ENCODE results near the gene SIRPD.
"Not testable (repeated sequence)": the region's sequence is repeated elsewhere in the genome, so short reads cannot be mapped to it uniquely, and the experiment has no call there.

The SIRPD gene

DNA sequence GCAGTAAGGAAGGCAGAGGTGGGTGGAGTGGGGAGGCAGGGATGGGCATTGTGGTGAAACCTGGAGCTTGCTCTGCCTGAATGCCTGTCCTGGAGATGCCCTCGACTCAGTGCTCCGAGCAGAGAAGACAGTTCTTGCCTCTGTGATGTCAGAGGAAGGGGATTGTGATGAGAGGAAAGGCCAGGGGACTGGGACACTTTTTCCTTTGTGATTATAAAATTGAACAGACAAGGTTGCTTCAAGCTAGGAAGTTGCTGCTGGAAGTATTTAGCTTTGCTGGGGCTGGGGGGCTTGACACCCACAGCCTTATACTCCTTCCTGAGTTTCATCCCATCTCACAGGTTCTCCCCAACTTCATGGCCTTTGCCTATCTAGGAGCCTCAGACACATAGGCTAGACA lies at the start of gene SIRPD:
Gene SIRPD (minus strand): TSS at position 101 of the 400 bp plus-strand sequence. CDS start 52 bp downstream, at position 49.
- DNase-seq: no peak

DNA sequence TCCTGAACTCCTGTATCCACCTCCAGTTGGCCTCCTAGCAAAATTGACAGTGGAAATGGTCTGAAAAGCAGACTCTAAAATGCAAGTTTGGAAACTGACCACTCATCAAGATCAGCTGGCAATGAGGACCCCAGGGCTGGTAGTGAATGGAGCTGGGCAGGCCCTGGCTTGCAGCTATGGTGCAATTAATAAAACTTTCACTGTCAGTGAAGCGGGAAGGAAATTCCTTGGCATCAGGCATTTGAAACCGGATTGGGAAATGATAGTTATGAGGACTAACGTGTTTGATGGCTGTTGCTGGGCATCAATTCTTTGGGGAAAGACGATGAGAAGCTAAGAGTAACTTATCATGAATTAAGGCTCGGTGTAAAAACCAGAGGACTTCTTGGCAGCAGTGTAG lies 43.2 kb upstream of the SIRPD start:
- no peak for DNase-seq

DNA sequence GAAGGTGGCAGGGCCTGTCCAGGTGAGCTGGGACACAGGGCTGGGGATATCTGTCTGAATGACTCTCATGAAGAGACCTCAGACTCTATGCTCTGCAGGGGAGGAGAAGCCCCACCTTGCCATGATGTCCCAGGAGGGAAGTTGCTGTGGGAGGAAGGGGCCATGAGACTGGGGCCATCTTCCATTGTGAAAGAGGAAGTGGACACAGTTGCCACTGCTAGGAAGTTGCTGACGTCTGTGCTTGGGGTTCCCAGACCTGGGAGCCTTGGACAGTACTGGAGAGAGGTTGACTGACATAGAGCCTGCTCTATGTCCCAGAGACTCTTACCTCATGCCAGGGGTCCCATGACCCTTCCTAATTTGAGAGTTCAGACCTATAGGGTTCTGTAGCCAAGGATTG lies 37.8 kb upstream of the SIRPD start:
- no peak for DNase-seq

DNA sequence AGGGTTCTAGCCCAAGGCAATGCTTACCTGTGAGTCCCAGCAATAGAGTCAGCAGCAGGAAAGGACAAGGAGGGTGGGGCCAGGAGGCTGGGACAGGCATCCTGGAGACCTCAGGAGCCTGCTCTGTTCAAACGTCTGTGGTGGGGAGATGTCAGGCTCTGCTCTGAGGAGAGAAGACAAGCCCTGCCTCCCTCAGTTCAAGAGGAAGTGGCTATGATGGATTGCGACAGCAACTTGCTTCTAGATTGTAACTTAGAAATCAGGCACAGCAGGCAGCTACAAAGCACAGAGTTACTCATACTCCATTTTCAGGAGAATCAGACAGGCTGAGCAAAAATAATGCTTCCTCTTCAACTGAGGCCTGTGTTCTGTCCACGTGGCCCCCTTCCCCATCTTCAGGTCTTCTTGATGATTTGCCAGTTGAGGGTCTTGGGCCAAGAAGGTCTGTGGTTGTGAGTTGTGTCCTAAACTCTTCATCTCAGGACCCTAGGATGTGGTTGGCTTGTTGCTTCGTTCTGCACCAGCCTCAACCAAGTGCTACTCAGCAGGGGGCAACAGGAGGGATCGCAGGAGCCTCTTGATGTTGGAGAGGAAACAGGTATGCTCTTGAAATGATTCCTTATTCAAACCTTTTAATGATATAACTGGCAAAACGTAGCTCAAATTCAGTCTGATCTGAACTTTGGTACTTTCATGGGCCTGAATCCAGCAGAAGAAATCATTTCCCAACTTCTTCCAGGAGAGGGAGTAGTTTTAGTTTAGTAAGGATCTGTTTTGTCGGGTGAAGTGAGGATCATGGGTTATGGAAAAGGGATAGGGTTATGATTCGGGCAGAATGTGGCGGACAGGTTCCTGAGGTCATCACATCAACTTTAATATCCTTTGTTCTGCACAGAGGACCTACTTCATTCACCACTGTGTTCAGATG lies 31.3 kb upstream of the SIRPD start:
- DNase-seq: no peak

DNA sequence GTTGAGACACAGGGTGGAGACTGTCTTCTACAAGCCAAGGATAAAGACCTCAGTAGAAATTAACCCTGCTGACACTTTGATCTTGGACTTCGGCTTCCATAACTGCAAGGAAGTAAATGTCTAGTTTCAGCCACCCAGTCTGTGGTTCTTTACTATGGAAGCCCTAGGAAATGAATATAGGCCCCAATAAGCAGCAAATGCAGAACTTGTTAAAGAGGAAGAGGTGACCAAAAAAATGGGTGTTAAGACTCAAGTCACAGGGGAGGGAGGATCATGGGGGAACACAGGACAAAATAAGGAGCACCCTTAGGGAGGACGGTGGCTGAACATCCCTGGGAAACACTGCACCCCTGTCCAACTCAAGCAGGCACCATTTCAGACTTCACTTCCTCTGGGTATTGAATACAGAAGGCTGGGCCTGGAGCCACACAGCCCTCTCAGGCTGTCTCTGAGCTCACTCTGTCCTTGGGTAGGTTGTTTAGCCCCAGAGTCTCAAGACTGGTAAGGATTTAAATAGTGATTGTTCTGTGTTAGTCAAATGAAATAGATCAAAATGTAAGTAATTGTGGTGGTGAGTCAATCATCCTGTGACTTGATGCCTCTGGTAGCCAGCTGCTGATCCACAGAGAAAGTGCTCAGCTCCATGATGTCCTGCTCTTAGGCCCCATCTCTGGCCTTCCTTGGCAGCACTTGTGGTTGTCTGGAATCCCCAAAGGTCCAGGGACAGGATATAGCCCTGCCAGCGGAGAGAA lies 30.5 kb upstream of the SIRPD start:
- no peak for DNase-seq

DNA sequence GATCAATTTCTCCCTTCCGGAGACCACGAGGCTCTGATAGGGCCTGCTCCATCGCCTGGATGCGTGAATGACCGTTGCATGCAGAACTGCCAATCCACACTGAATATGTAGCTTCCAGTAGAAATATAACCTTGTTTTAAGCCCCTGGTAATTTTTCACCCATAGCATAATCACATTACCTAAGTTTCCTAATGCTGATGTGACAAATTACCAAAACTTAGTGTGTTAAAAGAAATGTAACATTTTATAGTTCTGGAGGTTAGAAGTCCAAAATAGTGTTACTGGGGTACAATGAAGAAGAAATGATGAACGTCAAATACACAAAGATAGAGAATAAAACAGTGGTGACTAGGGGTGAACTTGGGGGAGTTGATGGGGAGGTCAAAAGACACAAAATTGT lies 22.0 kb upstream of the SIRPD start:
- no peak for DNase-seq

DNA sequence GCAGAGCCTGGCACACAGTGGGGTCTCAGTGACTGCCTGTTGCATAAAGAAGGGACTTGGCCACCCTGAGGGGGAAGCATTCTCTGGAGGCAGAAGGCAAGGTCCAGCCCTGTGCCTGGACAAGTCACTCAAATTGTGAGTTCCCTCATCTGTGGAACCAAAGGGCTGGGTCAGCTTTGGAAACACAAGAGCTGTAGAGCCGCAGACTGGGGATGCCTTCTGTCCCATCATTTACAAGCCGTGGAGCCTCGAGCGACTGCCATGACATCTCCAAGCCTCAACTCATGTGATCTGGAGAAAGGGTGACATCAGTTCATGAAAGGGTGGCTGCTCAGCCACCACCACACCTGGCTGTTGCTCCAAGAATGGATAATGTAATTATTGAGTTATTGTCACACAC lies 20.4 kb upstream of the SIRPD start:
- no peak for DNase-seq

DNA sequence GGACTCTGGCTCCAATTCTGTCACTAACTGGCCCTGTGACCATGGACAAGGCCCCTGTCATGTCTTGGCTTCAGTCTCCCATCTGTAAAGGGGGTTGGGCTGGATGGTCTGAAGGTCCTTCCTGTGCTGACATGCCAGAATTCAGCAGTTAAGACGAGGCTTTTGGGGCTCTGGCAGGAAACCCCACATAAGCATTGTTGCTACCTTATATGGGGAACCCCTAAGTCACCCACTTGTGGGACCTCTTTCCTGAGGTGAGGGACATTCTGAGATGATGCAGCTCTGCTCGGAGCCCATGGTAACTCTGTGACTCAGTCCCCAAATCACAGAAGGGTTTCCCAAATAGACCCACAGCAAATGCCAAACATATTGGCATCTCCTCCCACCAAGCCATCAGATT lies 19.8 kb upstream of the SIRPD start:
- DNase-seq: not testable (repeated sequence)

DNA sequence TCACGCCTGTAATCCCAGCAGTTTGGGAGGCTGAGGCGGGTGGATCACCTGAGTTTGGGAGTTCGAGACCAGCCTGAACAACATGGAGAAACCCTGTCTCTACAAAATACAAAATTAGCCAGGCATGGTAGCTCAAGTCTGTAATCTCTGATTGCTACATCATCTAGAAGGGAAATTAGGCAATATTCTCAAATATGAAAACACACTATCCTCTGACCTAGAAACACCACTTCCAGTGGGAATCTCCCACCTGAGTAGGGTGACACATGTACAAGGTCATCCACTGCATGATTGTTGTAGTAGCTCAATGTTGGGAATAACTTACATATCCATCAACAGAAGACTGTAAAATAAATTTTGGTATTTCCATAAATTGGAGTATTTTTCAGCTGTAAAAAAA lies 19.1 kb upstream of the SIRPD start:
- DNase-seq: no peak

DNA sequence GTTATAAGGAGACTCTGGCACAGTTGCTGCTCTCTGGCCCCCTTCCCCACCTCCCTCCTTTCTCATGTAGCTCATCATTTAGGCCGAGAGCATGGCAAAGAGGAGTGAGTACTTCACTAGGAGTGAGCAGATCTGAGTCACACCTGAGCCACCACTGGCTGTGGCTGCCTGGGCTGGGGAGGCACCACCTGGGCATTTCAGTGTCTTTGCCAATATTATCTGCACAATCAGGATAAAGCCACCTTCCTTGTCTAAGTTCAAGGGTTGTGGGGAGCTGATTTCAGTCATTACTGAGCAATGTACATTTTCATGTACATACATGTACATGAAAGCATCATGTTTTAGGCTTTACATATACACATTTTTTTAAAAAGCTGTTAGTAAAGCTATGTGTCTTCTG lies 18.5 kb upstream of the SIRPD start:
- DNase-seq: not testable (repeated sequence)

DNA sequence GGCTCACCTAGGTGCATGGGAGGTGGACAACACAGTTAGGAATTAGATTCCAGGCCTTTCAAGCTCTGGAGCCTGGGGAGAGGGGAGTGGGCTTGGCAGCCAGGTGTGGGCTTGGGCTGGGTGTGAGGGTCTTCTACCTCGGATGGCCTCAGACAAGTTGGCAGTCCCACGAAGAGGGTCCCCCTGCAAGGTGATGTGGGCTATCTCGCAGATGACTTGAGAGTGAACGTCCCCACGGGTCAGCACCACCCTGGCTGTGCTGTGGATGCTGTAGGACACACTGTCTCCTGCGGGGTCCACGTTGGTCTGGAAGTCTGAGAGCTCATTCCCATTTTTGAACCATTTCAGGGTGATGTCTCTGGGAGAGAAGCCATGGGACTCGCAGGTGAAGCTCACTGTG lies 14.1 kb upstream of the SIRPD start:
- not testable (repeated sequence) for DNase-seq

DNA sequence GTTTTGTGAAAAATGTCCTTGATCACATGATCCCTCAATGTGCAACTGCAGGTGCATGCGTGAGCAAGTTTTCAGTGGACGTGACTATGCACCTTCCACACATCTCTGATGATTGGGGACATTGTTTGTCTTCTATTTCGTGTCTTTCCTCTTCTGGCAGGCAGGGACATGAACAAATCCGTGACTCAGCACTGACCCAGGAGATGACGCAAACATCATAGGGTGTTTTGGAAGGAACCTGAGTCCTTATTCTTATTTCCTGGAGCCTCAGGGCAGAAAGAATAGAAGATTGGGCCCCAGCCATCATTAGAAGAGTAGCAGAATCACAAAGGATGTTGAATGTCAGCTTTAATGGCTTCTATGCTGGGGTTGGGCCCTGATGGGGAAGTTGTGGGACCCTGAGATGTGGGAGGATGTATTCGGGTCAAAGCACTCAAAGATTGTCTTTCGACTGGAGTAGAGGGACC lies 11.9 kb upstream of the SIRPD start:
- DNase-seq: no peak

DNA sequence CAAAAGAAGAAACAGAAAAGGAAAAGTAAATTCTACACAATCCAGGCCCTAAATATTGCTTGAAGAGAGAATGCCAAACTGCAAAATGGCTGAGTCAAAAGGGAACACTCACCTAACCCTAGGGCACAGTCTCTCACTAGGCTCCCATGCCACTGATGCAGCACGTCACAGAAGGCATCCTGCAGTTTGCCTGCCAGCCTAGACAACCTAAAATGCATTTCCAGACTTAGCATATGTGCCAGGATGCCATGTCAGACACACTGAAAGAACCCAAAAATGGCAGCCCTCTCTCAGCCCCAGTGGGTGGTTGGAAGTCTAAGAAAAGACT lies 10.6 kb upstream of the SIRPD start:
- no peak for DNase-seq

DNA sequence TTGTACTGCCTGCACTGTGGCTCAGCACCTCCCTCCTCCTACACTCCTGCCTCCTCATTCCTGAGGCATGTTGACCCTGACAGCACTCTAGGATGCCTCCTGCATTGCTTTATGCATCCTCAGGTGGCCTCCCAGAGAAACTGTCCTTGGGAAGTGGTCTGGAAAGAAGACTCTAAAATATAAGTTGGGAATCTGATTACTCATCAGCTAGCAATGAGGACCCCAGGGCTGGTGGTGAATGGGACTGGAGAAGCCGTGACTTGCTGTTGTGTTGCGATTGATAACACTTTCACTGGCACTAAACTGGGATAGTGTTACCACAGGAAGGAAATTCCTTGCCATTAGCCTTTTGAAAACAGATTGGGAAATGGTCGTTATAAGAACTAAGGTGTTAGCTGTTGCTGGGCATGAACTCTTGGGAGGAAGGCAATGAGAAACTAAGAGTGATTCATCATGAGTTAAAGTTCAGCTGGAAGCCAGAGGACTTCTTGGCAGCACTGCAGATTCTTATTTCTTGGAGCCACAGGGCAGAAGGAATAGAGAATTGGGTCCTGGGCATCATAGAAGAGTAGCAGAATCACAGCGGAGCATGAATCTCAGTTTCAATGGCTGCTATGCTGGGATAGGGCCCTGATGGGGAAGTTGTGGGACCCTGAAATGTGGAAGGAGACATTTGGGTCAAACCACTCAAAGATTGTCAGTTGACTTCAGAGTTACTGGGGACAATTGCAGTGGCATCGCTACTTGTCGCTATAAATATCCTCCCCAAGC lies 10.1 kb upstream of the SIRPD start:
- no peak for DNase-seq

DNA sequence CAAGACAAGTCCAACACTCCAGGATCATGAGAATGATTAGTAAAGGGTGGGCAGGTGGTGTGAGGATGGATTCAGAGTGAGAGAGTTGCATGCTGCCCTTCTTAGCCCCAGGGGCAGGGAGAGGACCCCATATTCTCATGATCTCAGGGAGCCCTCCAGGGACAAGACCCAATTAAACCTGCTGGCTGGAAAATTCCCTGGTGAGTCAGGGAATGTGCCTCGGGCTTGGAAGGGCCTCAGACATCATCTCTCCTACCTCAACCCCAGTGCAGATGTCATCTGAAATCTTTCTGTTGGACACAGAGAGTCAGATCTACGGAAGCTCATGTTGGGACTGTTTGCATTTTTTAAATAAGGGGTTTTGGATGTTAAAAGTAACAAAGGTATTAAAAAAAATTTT lies 9.2 kb upstream of the SIRPD start:
- DNase-seq: no peak

DNA sequence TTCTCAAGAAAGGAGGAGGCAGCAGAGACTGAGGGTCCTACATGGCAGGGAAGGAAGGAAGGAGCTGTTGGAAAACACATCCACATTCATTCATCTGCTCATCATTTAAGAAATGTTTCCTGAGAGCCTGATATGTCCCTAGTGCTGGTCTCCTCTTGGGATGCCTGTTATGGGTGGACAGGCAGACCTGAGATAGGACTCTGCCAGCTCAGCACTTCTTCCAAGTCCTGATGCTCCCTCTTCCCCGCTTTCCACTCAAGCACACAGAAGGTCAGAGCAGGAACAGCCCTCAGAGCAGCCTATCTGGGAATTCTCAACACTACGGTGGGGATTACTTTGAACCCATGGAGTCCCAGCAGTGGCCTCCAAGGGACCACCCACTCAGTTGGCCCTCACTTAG lies 8.0 kb upstream of the SIRPD start:
- DNase-seq: no peak

DNA sequence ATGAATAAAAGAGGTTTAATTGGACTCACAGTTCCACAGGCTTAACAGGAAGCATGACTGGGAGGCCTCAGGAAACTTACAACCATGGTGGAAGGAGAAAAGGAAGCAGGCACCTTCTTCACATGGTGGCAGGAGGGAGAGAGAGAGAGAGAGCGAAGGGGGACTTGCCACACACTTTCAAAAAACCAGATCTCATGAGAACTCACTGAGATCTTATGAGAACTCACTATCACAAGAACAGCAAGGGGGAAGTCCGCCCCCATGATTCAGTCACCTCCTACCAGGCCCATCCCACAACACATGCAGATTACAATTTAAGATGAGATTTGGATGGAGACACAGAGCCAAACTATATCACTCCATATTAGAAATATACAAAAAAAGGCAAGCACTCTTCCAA lies 6.1 kb upstream of the SIRPD start:
- no peak for DNase-seq

DNA sequence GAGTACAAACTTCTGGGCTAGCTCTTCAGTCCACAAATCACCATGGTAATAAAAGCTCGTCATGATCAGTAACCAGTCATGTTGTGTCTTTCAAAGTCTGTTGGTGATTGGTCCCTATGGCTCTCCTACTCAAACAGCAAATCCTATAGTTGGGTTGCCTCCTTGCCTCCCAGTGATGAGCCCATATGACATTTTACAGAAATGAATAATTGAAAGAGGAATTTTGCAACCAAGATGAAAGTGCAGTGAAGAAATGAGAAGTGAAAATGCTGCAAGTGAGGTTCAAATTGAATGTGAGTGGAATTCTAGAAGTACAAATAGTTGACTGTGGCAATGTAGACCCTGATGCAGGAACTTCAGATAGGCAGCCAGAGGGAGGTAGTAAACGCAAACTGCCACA lies 5.1 kb upstream of the SIRPD start:
- no peak for DNase-seq

DNA sequence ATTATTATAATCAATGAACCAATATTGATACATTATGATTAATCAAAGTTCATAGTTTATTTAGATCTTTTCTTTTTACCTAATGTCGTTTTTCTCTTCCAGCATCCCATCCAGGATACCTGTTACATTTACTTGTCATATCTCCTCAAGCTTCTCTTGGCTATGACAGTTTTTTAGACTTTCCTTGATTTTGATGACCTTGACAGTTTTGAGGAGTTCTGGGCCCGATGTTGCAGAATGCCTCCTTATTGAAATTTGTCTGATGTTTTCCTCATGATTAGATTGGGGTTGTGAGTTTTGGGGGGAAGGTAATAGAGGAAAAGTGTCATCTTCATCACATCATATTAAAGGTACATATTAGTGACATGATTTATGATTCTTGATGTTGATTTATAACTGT lies 3.8 kb upstream of the SIRPD start:
- DNase-seq: no peak

DNA sequence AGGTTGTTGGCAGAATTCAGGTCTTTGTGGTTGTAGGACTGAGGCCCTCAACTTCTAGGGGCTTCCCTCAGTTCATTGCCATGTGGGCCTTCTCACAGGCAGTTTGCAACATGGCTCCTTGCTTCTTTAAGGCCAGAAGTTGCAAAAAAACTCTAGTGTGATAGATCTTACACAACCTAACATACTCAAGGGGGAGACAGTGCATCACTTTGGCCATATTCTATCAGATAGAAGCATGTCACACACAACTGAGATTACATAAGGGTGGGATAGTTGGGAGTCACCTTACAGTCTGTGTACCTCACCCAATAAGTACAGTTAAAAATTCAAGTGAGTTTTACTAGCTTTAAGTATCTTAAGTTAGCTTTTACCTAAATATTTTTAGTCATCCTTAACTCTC lies 1.6 kb downstream of the SIRPD start:
- DNase-seq: no peak

DNA sequence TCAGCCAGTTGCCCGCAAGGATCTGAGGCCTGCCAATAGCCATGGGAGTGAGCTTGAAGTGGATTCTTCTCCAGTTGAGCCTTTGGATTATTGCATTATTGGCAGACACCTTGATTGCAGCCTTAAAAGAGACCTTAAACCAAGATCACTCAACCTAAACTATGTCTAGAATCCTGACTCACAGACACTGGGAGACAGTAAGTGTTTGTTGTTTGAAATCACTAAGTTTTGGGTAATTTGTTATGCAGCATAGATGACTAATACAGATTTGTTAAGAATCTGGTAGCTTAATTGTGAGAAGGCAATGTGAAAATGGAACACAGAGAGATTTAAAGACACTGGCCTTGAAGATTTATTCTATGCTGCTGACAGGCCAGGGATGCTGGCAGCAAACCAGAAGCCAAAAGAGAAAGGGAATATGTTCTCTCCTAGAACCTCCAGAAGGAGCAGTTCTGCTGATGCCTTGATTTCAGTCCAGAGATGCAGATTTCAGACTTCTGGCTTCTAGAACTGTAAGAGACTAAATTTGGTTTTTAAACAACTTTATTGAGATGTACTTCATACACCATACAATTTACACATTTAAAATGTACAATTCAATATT lies 17.6 kb downstream of the SIRPD start:
- DNase-seq: no peak

DNA sequence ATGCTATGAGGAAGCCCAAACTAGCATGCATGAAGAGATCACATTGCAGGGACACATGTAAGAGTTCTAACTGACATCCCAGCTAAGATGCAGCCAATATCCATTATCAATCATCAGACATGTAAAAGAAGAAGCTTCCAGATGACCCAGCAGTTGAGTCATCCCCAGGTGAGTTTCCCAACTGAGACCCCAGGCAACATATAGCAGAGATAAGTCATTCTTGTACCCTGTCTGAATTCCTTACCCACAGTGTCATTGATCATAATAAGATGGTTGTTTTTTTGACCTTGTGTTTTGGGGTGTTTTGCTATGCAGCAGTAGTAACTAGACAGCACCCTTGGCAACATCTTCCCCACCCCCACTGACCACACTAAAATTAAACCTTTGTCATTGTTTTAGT lies 18.9 kb downstream of the SIRPD start:
- DNase-seq: no peak

DNA sequence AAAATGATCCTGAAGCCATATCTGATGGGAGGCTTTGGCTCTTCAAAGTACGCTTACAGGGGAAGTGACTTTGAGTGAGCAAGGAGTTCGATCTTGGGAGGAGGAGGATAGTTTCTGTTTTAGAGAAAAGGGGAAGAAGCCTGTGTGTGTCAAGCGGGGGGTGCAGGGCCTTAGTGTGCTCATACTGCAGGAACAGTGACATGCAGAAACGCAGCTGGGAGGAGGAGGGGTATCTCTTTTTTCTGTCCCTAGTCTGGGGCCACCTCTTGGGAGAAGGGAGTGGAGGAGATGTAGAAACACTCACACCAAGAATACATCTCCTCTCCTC lies 19.8 kb downstream of the SIRPD start:
- DNase-seq: no peak

All from NCI-H69 (cell line).